GM13976 (cell line): Measurements from ENCODE around the gene ATXN7.

Experiments
- DNase-seq: peaks from one replicate; pipeline ENCODE4 v3.0.0; 2012; ENCODE audit warnings: low spot score
- CTCF ChIP-seq: IDR thresholded peaks from 2 replicates; pipeline ENCODE4 v1.5.1; 2012; ENCODE audit warnings: borderline replicate concordance, mild to moderate bottlenecking; ENCODE audit not compliant: insufficient read depth; ENCODE audit errors: extremely low read depth, missing control alignments, control extremely low read depth
- in situ Hi-C: fragments of 300-500 bp; cut with MboI; formaldehyde crosslinking; loops from one replicate; pipeline ENCODE4 v1.12.0; 2022; ENCODE audit warnings: low sequenced_read_pairs, mixed read lengths, inconsistent platforms; ENCODE audit not compliant: unreplicated experiment

ATXN7 gene

DNA sequence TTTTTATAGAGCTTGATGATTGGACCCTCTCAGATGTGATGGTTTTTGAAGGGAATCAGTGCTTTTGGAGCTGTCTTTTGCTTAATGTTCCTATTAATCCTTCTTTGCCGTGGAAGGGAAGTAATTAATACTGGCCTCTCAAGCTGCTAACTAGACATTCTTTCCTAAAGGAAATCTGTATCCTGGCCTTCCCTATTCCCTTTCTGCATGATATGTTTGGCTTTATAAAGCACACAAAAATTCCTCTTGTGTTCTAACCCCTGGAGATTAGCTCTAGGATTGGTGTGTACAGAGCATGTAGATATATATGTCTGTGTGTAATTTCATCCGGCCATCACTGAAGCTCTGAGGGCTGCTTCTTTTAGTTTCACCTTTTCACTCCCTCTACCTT, 6.9 kb downstream of the ATXN7 start:
- in situ Hi-C loops = no loop called here
- TF ChIP-seq CTCF = no peak
- DNase-seq = no peak

DNA sequence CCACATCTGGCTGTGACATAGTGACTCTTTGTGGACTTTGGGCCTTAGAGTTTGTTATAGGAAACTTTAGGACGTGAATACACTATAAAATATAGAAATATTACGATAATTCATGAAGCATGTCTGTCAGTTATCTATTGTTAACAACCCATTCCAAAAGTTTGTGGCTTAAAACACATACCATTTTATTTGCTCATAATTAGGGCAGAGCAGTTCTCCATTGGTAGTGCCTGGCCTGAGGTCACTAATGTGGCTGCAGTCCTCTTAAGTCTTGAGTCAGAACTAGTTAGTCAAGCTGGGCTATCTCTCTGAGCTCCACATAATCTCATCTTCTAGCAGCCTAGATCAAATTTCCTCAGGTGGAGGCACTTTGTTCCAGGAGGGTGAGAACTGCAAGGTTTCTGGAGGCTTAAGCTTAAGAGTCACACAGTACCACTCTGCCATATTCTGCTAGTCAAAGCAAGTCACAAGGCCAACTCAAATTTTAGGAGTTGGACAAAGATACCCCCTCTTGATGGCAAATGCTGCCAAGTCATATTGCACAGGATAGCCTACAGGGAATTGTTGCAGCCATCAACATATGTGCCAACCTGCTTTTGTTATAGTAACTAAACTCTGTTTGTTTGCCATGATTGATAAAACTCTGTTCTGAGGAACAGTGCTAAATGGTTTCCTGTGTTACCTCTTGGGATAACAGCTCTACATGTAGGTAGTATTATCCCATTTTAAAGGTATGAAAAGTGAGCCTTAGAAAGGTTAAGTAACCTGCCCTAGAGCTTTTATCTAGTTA, 8.7 kb downstream of the ATXN7 start:
- in situ Hi-C loops = no loop called here
- DNase-seq = no peak
- TF ChIP-seq CTCF = no peak

GRCh38 chr3:63874769-63875168, 11.1 kb downstream of the ATXN7 start:
- no peak for TF ChIP-seq CTCF
- in situ Hi-C loops = no loop called here
- DNase-seq = no peak

GRCh38 chr3:63875510-63875909, 11.8 kb downstream of the ATXN7 start:
- no peak for TF ChIP-seq CTCF
- DNase-seq = no peak
- in situ Hi-C loops = no loop called here

GRCh38 chr3:63876260-63876659, 12.6 kb downstream of the ATXN7 start:
- in situ Hi-C loops = no loop called here
- no peak for DNase-seq
- no peak for TF ChIP-seq CTCF

DNA sequence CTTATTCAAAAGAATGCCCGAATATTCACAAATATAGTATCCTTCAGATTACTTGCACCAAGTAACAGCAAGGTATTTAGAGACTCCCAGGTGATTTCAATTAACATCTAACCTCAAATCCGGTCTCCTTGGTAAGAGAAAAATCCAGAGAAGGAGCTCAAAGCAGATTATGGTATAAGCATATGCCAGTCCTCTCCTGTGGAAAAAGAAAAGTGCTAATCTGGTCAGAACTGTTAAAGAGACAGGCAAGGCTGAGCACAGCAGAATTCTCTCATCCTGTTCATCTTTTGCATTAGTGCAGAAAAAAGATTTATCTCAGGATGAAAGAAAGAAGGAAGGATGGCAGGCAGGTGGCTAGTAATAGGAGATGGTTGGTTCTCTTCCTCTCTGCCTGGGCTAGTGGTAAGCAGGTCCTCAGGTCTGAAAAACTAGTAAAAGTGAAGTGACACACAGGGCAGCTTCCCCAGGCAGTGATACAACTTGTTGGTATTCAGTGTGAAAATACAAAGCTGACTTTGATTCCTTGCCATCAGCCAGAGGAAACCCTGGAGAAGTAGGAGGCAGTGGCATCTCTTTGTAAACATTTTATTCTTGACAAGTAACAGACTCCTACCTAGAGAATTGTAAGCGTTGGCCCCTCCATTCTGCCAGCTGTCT, 14.2 kb downstream of the ATXN7 start:
- in situ Hi-C loops = no loop called here
- no peak for DNase-seq
- TF ChIP-seq CTCF = no peak
